ENCODE measurements around the gene KPNA3.
A peak's percentile ranks its signal among the peaks of the same experiment; 100 is the strongest.
"Not testable (repeated sequence)": the region's sequence is repeated elsewhere in the genome, so short reads cannot be mapped to it uniquely, and the experiment has no call there.

Gene KPNA3

DNA sequence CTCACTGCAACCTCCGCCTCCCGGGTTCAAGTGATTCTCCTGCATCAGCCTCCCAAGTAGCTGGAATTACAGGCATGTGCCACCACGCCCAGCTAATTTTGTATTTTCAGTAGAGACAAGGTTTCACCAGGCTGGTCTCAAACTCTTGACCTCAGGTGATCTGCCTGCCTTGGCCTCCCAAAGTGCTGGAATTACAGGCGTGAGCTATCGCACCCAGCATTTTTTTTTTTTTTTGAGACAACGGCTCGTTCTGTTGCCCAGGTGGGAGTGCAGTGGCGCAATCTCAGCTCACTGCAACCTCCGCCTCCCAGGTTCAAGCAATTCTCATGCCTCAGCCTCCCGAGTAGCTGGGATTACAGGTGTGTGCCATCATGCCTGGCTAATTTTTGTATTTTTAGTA, 10.6 kb upstream of the KPNA3 start:
- DNase-seq: not testable (repeated sequence)

DNA sequence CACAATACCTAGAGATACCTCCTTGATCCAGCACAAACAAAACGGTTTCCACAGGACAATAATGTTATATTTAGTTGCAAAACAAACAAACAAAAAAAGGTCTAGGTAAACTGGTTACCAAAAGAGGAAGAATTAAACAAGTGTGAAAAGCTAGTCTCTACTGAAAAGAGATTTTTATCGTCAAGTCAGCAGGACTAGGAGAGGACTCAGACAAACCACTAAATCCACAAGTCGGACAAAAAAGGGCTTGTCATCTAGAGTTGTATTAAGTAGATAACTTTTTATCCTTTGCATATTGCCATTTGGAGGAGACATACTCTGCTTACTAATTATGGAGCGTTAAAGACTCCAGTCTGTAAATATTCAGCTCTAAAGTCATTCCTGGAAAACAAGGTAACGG, 9.9 kb upstream of the KPNA3 start:
- no peak for DNase-seq

DNA sequence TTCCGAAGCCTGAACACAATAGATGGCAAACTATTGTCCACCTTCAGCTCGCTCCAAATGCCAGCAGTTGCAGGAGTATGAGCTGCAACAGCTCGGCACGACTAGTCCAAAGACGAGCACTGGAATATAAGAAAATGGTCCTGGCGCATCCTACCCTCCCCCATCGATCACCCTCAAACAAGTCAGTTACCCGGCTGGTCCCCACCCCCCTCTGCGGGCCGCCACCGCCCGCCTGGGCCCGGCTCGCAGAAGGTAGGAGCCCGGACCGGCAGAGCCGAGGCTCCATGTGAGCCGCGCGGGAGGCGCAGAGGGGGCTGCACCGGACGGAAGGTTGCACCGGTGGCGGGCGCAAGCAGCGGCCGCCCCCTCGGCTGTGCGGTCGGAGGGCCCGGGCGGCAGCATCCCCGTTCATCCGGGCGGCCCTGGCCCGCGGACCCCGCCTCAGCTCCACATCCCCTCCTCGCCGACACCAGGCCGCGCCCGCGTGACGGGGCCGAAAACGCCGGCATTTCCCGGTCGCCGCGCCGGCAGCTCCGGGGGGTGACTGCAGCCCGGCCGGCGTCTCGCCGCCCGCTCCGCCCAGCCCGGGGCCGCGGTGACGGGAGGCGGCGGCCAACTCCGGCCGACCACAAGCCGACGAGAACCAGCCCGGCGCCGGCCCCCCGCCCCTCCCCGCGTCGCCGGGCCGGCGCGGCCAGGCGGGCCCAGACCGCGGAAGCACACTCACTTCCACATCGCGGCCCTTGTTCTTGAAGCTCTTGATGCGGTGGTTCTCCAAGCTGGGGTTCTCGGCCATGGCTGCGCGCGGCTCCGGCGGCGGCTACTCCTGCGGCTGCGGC, 552 bp downstream of the KPNA3 start:
- peak; percentile 63 for DNase-seq

DNA sequence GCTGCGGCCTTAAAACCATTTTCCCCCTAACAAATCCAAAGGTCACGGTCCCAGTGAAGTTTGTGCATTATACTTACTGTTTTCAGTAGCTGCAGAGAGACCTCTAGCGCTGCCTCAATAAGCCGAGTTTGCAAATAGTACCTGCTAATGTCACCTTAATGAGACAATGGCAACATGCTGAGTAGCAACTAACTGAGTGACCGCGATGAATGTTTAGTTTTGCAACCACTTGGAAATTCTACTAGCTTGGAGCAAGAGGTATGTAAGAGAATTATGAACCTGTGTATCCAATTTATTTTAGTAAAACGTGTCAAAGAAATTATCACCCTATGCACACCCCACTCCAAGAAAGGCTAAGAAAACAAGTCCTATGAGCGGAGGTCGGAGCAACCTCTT, 1.2 kb downstream of the KPNA3 start:
- DNase-seq: no peak

DNA sequence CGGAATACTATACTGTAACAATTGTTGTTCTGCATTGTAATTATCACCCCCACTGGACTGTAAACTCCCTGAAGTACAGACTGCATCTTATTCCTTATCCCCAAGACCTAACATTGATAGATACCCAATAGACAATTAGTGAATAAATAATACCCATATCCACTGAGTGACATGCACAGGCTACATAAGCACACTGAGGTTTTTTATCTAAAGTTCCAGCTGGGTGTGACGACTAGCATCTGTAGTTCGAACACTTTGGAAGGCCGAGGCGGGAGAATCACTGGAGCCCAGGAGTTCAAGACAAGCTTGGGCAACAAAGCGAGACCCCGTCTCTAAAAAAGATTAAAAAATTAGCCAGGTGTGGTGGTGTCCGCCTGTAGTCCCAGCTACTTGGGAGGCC, 2.5 kb downstream of the KPNA3 start:
- DNase-seq: no peak

DNA sequence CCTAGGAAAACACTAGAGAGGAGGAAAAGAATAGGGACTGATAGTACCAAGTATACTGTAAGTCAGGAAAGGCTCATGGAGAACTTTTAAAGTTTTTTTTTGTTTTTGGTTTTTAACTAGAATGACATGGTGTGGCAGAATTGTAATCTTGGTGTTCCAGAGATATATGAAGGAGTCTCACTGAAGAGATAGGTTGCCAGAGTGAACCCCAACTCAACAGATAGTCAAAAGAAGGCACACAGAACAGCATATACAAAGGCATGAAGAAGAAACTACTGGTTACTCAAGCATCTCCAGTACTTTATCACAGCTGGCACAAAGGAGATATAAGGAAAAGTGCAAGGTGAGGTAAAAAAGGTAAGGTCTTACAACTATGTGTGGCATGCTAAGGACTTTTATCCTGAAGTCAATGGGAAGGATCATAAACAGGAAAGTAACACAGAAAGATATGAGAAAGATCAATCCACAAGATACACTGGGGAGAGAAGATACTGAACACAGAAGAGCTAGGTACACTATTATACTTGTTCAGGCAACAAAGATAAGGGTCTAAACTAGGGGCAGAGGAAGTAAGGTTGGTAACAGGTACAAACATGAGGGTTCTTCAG, 6.0 kb downstream of the KPNA3 start:
- DNase-seq: no peak

DNA sequence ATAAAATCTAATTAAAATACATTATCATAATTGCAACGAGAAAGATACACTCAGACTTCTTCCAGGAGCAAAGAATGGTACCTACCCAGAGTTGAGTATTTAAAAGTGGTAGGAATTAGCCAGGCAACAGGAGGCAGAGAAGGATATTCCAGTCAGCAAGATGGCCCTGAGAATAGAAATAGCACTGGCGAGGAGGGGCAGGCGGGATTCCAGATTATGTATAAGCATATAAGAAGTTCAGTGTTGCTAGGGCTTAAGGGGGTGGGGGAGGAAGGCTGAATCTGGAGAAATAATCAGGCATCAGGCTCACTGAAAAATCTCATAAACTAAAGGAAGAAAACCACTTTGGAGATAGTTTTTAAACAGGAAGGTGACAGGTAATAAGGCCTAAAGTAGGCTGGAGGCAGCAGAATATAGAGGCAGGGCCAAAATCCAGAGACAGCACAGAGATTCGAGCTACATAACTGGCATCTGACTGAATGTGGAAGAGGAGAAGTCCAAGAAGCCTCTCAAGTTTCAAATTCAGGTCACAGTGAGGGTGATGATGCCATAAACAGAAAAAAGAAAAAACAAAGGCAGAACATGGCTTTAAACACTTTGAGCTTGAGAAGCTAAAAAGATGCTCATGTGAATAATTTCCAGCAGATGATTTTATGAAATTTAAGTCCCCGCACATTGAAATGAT, 7.5 kb downstream of the KPNA3 start:
- DNase-seq: no peak

DNA sequence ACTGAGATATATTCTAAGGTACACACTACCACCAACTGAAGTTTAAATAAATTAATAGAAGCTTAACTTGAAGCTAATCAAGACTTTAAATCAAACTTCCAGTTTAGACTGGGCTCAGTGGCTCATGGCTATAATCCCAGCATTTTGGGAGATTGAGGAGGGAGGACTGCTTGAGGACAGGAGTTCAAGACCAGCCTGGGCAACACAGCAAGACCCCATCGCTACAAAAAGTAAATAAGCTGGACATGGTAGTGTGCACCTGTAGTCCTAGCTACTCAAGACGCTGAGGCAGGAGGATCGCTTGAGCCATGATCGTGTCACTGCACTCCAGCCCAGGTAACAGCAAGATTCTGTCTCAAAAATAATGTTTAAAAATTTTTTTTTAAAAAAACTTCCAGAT, 8.6 kb downstream of the KPNA3 start:
- DNase-seq: no peak

DNA sequence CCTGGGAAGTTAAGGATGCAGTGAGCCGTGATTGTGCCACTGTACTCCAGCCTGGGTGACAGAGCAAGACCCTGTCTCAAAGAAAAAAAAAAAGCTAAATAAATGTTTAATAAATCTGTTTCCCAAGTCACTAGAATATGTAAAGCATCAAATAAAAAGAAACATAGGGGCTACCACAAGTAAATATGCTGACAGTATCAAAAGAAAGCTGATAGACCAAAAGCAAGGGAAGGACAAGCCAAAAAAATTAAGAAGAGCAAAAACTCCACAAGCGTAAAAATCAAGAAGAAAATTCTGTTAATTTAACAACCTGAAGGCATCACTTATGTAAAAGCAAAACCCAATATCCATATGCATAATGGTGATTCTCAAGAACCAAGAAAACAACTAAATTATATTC, 9.7 kb downstream of the KPNA3 start:
- DNase-seq: no peak

DNA sequence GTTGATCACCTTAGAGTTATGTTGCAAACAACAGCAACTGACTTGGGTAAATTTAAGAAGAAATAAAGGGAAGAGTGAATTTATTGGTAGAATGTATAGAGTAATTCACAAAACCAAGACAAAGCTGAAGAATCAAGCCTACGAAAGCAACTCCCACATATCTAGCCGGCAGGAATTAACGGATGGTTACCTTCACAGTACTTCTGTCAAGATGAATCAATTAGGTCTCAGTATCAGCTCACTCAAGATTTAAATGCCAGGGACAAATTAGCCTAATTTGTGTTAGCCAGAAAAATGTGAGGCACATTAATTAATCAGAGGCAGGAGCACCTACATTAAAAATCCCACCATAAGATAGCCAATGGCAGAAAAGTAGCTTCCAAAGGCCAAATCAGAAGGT, 10.7 kb downstream of the KPNA3 start:
- no peak for DNase-seq

DNA sequence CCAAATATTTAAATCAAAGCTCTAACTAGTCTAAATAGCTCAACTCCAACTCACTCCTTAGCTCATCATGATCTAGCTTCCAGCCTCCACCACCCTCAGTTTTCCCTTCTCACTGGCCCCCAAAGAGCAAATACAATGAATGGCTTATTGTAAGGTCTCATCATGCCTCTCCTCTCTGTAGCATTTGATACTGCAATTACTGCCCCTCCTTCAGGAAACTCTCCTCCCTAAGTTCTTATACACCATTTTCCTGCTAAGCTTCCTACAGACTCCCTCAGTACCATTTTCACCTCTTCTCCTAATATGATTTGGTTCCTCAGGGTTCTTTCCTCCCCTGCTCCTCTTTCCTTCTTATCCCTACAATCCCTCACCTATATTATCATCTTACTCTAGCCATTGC, 12.8 kb downstream of the KPNA3 start:
- DNase-seq: no peak

DNA sequence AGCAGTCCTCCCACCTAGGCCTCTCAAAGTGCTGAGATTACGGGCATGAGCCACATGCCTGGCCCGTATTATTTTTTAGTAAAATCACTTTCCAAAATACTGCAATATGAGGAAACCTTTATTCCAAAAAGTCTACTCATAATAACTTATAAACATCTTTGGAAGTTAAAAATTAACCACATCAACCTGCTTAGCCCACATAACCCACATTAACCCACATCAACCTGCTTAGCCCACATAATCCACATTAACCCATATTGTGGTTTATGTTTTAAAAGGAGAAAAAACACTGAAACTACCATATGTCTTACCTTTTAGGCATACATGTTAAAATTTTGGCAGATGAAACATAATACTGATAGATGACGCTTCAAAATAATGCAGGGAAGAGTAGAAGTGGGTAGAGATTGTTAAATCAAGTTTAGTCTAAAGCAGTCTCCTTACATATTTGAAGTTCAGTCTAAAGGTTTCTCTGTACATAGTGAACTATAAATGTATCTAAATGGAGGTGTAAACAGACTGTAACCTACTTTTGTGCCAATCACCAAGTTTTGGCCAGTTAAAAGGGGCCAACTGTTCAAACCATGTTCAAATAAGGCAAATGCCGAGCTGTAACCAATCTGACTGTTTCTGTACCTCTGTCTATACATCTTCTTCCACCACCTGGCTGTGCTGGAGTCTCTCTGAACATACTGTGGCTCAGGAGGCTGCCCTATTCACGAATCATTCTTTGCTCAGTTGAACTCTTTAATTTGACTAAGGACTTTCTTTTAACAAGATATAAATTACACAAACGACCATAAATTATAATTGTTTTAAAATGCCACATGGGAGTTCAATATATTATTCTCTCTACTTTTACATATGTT, 14.5 kb downstream of the KPNA3 start:
- no peak for DNase-seq

DNA sequence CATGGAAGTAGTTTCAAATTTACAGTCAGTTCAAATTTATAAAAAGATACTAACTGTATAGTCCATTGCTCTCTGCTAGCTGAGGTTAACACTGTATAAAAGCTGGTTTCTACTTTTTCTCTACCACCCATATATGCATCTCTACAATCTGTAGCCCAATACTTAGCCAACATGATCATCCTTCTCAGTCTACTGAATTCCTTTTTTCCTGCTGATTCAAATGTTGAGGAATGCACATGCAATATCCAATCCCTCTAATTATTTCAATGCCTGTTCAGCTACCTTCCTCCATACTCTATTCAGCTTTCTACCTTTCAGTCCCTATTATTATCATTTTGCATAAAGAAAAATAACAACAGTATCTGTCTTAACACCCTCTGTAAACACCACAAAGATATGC, 15.6 kb downstream of the KPNA3 start:
- no peak for DNase-seq

DNA sequence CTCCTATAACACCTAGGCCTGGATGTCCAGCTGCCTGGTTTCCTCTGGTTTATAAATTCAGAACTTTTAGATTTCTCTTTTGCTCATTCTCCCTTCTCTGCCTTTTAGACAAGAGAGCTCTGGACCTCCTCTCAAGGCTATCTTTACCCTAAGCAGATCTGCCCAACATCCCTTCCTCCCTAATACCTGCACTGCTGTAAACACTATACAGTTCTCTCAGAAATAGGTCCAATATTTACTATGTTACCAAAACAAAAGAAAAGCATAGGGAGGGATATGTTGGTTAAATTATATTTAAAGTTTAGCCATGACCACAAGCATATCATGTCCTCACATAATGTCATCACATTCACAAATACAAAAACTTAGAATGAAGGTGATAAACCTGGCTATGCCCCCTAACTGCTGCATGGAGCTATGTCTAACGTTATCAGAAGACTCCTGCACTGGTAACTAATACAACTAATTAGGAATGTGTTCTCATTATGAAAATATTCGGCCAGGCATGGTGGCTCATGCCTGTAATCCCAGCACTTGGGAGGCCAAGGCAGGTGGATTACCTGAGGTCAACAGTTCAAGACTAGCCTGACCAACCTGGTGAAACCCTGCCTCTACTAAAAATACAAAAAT, 18.0 kb downstream of the KPNA3 start:
- no peak for DNase-seq

DNA sequence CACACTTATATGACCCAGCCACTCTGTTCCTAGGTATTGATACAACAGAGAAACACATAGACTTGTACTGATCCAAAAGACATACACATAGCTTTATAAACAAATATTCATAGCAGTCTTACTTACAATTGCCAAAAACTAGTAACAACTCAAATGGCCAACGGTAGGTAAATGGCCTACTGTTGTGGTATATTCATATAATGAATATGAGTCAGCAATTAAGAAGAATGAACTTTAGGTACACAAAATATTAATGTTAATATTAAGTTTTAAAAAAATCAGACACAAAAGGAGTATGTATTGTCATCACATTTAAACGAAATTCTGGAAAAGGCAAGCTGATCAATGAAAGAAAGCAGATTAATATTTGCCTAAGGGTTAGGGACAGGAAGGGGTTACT, 19.7 kb downstream of the KPNA3 start:
- no peak for DNase-seq

DNA sequence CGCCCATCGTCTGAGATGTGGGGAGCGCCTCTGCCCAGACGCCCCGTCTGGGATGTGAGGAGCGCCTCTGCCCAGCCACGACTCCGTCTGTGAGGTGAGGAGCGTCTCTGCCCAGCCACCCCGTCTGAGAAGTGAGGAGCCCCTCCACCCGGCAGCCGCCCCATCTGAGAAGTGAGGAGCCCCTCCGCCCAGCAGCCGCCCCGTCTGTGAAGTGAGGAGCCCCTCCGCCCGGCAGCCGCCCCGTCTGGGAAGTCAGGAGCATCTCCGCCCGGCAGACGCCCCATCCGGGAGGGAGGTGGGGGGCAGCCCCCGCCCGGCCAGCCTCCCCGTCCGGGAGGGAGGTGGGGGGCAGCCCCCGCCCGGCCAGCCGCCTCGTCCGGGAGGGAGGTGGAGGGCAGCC, 30.7 kb downstream of the KPNA3 start:
- not testable (repeated sequence) for DNase-seq

DNA sequence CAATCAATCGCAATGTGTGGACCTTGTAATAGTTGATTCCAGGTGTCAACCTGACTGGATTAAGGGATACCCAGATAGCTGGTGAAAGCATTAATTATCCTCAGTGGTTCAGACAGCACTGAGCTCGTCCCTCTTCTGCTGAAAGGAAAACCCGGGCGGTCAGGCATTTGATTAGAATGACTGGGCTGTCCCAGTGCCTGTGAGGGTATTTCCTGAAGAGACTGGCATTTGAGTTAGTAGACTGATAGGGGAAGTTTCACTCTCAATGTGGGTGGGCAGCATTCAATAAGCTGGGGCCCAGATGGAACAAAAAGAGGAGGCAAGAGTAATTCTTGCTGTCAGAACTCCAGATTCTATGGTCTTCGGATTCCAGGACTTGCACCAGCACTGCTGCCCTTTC, 31.9 kb downstream of the KPNA3 start:
- no peak for DNase-seq

DNA sequence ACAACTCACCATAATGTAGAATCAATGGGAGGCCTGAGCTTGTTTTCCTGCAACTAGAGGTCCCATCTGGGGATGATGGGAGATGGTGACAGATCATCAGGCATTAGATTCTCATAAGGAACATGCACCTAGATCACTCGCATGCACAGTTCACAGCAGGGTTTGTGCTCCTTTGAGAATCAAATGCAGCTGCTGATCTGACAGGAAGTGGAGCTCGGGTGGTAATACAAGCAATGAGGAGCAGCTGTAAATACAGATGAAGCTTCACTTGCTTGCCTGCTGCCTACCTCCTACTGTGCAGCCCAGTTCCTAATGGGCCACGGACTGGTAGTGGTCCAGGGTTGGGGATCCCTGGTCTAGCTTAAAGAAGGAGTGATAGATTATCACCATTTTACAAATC, 33.0 kb downstream of the KPNA3 start:
- no peak for DNase-seq

DNA sequence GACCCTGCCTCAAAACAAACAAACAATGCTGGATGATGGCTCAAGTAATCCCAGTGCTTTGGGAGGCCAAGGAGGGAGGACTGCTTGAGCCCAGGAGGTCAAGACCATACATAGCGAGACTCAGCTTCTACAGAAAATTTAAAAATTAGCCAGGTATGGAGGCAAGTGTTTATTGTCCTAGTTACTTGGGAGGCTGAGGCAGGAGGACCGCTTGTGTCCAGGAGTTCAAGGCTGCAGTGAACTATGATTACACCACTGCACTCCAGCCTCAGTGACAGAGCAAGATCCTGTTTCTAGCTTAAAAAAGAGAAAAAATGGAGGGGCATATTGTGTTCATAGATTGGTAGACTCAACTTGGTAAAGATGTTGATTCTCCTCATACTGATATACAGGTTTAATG, 36.2 kb downstream of the KPNA3 start:
- DNase-seq: no peak

DNA sequence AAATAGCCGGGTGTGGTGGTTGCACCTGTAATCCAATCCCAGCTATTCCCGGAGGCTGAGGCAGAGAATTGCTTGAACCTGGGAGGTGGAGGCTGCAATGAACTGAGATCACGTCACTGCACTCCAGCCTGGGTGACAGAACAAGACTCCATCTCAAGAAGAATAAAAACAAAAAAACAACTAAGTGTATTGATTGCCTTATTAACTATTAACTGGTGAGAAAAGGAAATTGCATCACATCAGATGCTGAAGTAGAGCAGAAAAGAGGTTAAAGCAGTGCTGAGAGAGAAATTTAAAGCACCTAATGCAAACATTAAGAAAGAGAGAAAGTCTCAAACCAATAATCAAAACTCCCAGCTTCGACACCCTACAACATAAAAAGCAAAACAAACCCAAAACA, 38.3 kb downstream of the KPNA3 start:
- no peak for DNase-seq

DNA sequence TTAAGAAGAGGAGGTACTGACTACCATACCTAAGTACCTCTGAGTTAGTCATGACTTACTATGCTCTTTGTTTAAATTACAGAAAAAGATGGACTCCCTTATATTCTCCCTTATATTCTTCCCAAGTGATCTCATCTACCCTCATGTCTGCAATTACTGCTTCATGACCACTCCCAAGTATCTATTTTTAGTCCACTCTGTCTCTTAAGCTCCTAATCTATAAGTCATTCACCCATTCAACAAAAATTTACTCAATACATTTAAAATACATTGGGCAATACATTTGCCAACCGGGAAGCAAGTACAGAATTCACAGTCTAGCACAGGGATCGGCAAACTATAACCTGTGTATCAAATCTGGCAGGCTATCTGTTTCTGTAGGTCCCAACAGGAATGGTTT, 42.6 kb downstream of the KPNA3 start:
- DNase-seq: no peak

DNA sequence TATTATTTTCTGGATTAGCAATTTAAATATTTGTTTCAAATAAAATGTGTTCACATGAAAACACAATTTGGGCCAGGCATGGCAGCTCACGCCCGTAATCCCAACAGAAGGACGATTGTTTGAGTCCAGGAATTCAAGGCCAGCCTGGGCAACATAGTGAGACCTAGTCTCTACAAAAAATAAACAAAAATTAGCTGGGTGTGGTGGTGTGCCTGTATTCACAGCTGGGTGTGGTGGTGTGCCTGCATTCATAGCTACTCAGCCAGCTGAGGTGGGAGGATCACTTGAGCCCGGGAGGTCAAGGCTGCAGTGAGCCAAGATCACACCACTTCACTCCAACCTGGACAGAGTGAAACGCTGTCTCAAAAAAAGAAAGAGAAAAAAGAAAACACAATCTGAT, 46.4 kb downstream of the KPNA3 start:
- DNase-seq: no peak

DNA sequence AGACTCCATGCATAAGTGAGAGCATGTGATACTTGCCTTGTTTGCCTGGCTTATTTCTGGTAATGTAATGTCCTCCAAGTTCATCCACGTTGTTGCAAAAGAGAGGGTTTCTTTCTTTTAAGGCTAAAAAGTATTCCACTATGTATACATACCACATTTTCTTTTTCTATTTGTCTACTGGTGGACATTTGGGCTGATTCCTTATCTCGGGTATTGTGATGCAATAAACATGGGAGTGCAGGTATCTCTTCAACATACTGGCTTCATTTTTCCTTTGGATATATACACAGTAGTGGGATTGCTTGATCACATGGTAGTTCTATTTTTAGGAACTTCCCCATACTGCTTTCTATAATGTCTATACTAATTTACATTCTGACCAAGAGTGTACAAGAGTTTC, 51.6 kb downstream of the KPNA3 start:
- no peak for DNase-seq

All from activated T-cell treated with anti-CD3 and anti-CD28 coated beads, Interleukin-2, amount 50 U/mL, for 1 hour (primary cell).